Fibroblast of lung (primary cell): ENCODE data around the gene DOK6. TPM values are rescaled to one million over a fixed set of nuclear protein-coding genes. Genes with fewer than 3 reads are reported as not detected.

Source experiments
- DNase-seq, 2 donors: peaks; one replicate each; pipeline versions ENCODE4 v3.0.0 to v3.0.0-alpha.2; 2010; ENCODE audit warnings: low read depth in 2 of 2
- H2AFZ ChIP-seq: 2 replicates; pipeline ENCODE4 v1.5.1; 2012; ENCODE audit warnings: low read length, control low read depth, inconsistent platforms
- H3K27ac ChIP-seq: 2 replicates; pipeline ENCODE4 v1.5.1; 2011; ENCODE audit warnings: low read length, control low read depth; ENCODE audit not compliant: insufficient read depth
- H3K27me3 ChIP-seq: 2 replicates; pipeline ENCODE4 v1.5.1; 2011; ENCODE audit warnings: mild to moderate bottlenecking, low read length; ENCODE audit not compliant: control insufficient read depth, insufficient read depth
- H3K36me3 ChIP-seq: 2 replicates; pipeline ENCODE4 v1.5.1; 2011; ENCODE audit warnings: low read length; ENCODE audit not compliant: control insufficient read depth, insufficient read depth
- H3K4me1 ChIP-seq: 2 replicates; pipeline ENCODE4 v1.5.1; 2011; ENCODE audit warnings: low read length; ENCODE audit not compliant: control insufficient read depth, insufficient read depth; ENCODE audit errors: extremely low read depth
- H3K4me2 ChIP-seq: 2 replicates; pipeline ENCODE4 v1.5.1; 2011; ENCODE audit warnings: low read length, control low read depth; ENCODE audit not compliant: insufficient read depth; ENCODE audit errors: extremely low read depth
- H3K4me3 ChIP-seq, 4 experiments: fragments of 200-600 bp in 1 of 4; sonication (generic) in 1 of 4; replicated peaks in 1 of 4; 2 replicates each; pipeline ENCODE4 v1.5.1; 2011 to 2016; ENCODE audit warnings: low read length in 4 of 4, low read depth in 3 of 4, mild to moderate bottlenecking in 3 of 4, control low read depth in 2 of 4, inconsistent platforms in 1 of 4, mixed read lengths in 1 of 4; ENCODE audit not compliant: insufficient read depth in 1 of 4; ENCODE audit errors: control extremely low read depth in 1 of 4
- H3K79me2 ChIP-seq: 2 replicates; pipeline ENCODE4 v1.5.1; 2012; ENCODE audit warnings: mild to moderate bottlenecking, low read length, inconsistent platforms; ENCODE audit not compliant: control insufficient read depth, insufficient read depth
- H3K9ac ChIP-seq: 2 replicates; pipeline ENCODE4 v1.5.1; 2011; ENCODE audit warnings: mild to moderate bottlenecking, low read length, control low read depth; ENCODE audit not compliant: insufficient read depth
- H3K9me3 ChIP-seq: 2 replicates; pipeline ENCODE4 v1.5.1; 2012; ENCODE audit warnings: low read depth, low read length; ENCODE audit not compliant: control insufficient read depth, insufficient read depth
- H4K20me1 ChIP-seq: 2 replicates; pipeline ENCODE4 v1.5.1; 2011; ENCODE audit warnings: low read length; ENCODE audit not compliant: control insufficient read depth, insufficient read depth; ENCODE audit errors: extremely low read depth
- CTCF ChIP-seq, 2 donors: IDR thresholded peaks in 1 of 2; conservative IDR thresholded peaks in 1 of 2; 1 replicate in 1 of 2; 2 replicates in 1 of 2; pipeline ENCODE4 v1.5.1; 2011 to 2012; ENCODE audit warnings: low read length in 2 of 2, control low read depth in 1 of 2, inconsistent platforms in 1 of 2, low read depth in 1 of 2, mild to moderate bottlenecking in 1 of 2
- EZH2 ChIP-seq: IDR thresholded peaks from 2 replicates; pipeline ENCODE4 v1.5.1; 2012; ENCODE audit warnings: low read length, control low read depth, mild to moderate bottlenecking; ENCODE audit errors: missing control alignments
- polyA plus RNA-seq, 2 donors: library from polyadenylated mRNA; depleted of rRNA in 1 of 2; stranded (reverse) in 1 of 2; unstranded in 1 of 2; fragments of >200 nt; gene quantifications; 2 replicates each; pipeline ENCODE4 v1.2.1, GENCODE V29; 2011 to 2012; ENCODE audit warnings: missing spikeins in 1 of 2
- total RNA-seq: library from RNA; depleted of rRNA; stranded (reverse); fragments of >200 nt; gene quantifications from 2 replicates; pipeline ENCODE4 v1.2.1, GENCODE V29; 2014

Gene DOK6
- total and polyA plus RNA-seq, 2 donors (not counting 1 experiment from before 2014, with no cell fraction given), result 4.0 to 7.8 TPM

DNA sequence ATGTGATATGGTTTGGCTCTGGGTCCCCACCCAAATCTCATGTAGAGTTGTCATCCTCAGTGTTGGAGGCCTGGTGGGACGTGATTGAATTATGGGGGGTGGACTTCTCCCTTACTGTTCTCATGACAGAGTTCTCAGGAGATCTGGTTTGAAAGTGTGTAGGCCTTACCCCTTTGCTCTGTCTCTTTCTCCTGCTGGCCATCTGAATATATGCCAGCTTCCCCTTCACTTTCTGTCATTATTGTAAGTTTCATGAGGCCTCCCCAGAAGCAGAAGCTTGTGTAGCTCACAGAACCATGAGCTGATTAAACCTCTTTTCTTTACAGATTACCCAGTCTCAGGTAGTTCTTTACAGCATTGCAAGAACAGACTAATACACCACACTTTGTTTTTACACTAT is 222.3 kb downstream of the DOK6 start:
- Histone ChIP-seq H3K4me3 (no peak overlapping the region), H3K27ac (no peak overlapping the region), H3K27me3 (no peaks in the 10 kb centered on the region), H2AFZ (no peak overlapping the region), H3K4me1 (no peaks in the 10 kb centered on the region), H3K4me2 (no peak overlapping the region), H3K9me3 (no peaks in the 10 kb centered on the region), H4K20me1 (no peaks in the 10 kb centered on the region), H3K36me3 (no peaks in the 10 kb centered on the region), H3K9ac (no peak overlapping the region), H3K79me2 (no peaks in the 10 kb centered on the region)
- no peak for DNase-seq
- TF ChIP-seq CTCF (conservative IDR thresholded peaks at IDR 0.05 in 1 of 2, IDR thresholded peaks at IDR 0.05 in 1 of 2; ENCODE audit: low read depth in 1 of 2, low read length in 2 of 2), result no peak
- TF ChIP-seq EZH2, result no peak

DNA sequence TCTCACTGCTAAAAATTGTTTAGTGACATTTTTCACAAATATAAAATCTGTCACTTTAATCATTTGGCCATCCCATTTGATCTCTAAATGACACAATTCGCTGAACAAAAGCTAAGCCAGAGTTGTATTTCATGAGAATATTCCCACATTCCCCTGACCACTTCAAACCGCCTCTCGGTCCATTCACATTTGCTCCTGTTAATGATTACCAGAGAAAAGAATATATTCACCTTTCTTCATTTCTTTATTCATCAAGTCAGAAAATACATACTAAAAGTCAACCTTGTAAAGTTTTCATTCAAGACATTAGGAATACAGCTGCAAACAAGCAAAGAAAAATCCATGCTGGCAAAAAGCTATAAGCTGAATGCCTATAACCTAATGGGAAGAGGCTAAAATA is 225.5 kb downstream of the DOK6 start:
- H3K27ac ChIP-seq, result no peak overlapping the region
- no peaks in the 10 kb centered on the region for H3K36me3 ChIP-seq
- no peak overlapping the region for H3K4me3 ChIP-seq
- no peak overlapping the region for H3K4me2 ChIP-seq
- no peaks in the 10 kb centered on the region for H3K27me3 ChIP-seq
- no peaks in the 10 kb centered on the region for H4K20me1 ChIP-seq
- TF ChIP-seq EZH2 (no peak), CTCF (conservative IDR thresholded peaks at IDR 0.05 in 1 of 2, IDR thresholded peaks at IDR 0.05 in 1 of 2; ENCODE audit: low read depth in 1 of 2, low read length in 2 of 2) (no peak)
- no peaks in the 10 kb centered on the region for H3K9me3 ChIP-seq
- no peak overlapping the region for H2AFZ ChIP-seq
- no peak for DNase-seq
- no peaks in the 10 kb centered on the region for H3K79me2 ChIP-seq
- no peaks in the 10 kb centered on the region for H3K4me1 ChIP-seq
- no peak overlapping the region for H3K9ac ChIP-seq

GRCh38 chr18:69626643-69627242 is 226.1 kb downstream of the DOK6 start:
- TF ChIP-seq CTCF (conservative IDR thresholded peaks at IDR 0.05 in 1 of 2, IDR thresholded peaks at IDR 0.05 in 1 of 2; ENCODE audit: low read depth in 1 of 2, low read length in 2 of 2), result no peak
- TF ChIP-seq EZH2, result no peak
- no peak overlapping the region for H3K4me3 ChIP-seq
- no peaks in the 10 kb centered on the region for H3K4me1 ChIP-seq
- no peaks in the 10 kb centered on the region for H3K27me3 ChIP-seq
- H3K27ac ChIP-seq, result no peak overlapping the region
- no peaks in the 10 kb centered on the region for H4K20me1 ChIP-seq
- H3K9me3 ChIP-seq, result no peaks in the 10 kb centered on the region
- no peaks in the 10 kb centered on the region for H3K79me2 ChIP-seq
- no peak overlapping the region for H3K9ac ChIP-seq
- no peaks in the 10 kb centered on the region for H3K36me3 ChIP-seq
- peak in 1 of 2 donors; percentile 47 for DNase-seq
- H3K4me2 ChIP-seq, result no peak overlapping the region
- no peak overlapping the region for H2AFZ ChIP-seq
